Epithelial cell of prostate (primary cell): ENCODE measurements around the gene PIK3AP1.

Experiments used
- DNase-seq: peaks from one replicate; pipeline ENCODE4 v3.0.0-alpha.2; 2011; ENCODE audit warnings: low read depth, low spot score
- H3K27ac ChIP-seq: fragments of 450-650 bp; 2 replicates; pipeline ENCODE4 v1.5.1; 2017; ENCODE audit warnings: mild to moderate bottlenecking

Gene PIK3AP1

DNA sequence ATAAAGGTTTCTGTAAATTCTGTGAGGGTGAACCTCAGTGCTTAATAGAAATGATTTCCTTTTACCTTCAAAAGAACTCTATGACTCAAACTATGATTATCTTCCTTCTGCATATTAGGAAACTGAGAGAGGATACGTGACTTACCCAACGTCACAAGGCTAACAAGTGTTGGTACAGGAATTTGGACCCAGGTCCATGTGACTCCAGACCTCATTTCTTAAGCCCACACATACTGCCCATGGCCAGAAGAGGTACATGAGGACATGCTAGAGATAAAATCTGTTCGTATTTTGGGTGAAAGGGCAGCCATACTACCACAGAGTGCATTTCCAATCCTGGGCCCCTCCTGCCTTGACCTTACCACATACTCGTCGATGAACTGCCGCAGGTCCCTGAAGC is 72.0 kb downstream of the PIK3AP1 start:
- DNase-seq, result no peak
- no peak overlapping the region for H3K27ac ChIP-seq

DNA sequence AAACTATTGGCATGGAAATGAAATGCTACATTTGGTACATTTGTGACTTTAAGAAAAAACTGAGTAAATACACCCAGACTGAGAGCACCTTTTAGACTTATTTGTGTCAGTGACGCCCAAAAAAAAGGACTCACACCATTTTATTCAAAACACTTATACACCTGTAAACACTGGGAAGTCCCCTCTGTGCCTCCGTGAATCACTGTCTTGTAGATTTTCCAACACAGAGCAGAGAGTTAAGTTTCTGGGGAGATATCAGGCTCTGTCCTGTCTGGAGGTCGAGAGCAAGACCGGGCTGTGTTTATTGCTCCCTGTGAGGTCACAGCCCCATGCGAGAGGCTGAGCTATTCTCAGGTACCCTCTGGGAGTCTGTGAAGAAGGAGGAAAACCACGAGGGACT is 72.8 kb downstream of the PIK3AP1 start:
- DNase-seq, result no peak
- H3K27ac ChIP-seq, result no peak overlapping the region

DNA sequence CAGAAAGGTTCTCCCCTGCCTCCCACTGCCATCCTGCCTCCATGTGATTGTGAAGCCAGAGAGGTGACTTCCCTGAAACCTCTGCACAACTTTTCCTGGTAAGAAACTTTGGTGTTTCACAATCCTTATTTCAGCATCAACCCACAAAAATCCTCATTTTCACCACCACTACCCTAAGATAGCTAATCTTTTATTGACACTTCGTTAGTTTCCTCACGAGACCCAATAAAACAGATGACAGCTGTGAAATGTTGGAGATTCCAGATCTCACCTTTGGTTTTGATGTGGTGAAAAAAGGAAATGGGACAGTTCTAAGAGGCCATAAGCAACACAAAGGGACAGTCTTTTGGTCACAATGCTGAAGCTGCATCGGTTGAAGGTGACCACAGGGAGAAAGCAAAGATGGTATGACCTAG is 73.6 kb downstream of the PIK3AP1 start:
- DNase-seq, result no peak
- no peak overlapping the region for H3K27ac ChIP-seq

DNA sequence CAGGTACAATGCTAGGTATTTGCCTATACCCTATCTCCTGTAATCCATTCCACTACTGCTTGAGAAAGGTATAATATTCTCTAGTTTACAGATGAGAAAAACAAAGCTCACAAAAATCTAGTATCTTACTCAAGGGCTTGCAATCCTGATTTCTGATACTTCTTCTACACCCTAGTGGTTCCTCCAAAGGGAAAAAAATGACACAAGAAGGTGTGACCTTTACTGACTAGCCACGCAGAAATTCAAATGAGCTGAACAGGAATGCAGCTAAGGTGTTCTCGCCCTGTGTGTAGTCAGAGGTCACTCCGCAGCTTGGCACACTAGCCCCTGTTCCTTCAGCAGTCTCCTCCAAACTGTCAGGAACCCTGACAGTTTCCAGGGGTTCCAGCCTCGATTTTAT is 74.0 kb downstream of the PIK3AP1 start:
- no peak overlapping the region for H3K27ac ChIP-seq
- no peak for DNase-seq

DNA sequence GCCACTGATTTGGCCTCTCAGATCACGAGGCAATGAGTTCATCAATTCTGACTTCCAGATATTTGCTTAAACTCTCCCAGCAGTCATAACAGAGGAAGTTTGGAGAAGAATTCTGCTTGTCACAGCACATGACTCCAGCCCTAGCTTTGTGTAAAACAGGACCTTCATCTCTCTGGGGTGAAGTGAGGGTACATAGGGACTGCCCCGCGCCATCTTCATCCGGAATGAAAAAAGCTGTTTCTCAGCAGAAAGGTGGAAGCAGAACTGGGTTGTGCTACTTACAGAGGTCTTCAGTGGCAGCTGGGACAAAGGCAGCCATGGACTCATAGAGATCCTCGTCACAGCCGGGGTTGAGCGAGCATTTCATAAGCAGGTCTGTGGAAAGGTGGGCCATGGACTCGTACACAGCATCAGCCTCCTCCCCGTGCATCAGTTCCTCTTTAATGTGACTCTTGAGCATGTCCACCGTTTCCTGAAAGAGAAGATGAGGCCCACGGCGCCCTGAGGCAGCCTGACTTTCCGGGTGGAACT is 75.1 kb downstream of the PIK3AP1 start:
- DNase-seq, result no peak
- H3K27ac ChIP-seq, result no peak overlapping the region

DNA sequence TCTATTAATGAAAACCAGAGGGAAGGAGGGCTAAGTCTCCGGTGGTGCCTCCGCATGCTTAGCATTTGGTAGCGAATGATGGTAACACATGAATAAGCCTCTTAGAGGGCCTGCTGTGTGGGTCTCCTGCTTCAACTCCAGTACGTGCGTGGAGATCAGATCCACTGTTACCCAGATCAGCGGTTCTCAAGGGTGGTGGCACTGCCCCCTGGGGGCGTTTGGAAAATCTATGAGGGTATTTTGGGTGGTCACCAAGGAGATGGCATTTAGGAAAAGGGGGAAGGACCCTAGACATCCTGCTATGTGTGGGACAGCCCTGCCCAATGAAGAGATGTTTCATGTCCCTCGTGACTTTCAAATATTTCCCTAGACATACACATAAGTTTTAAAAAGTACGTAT is 76.4 kb downstream of the PIK3AP1 start:
- no peak for DNase-seq
- H3K27ac ChIP-seq, result no peak overlapping the region

DNA sequence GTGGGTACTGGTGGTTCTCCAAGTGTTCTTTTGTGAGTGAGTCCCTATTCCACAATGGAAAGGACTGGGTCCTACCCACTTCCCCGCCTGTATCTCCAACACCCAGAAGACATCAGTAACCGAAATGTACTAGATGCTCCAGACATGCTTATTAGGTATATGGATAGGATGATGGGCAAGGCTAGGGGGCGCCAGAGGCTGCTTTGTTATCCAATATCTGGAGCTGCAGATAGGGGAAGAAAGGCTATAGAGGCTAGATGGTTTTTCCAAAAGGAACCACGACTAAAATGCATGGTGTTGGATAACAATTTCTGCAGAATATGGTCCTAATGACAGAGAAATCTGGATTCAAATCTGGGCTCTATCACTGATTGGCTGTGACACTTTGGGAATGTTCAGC is 77.3 kb downstream of the PIK3AP1 start:
- no peak overlapping the region for H3K27ac ChIP-seq
- DNase-seq, result no peak

DNA sequence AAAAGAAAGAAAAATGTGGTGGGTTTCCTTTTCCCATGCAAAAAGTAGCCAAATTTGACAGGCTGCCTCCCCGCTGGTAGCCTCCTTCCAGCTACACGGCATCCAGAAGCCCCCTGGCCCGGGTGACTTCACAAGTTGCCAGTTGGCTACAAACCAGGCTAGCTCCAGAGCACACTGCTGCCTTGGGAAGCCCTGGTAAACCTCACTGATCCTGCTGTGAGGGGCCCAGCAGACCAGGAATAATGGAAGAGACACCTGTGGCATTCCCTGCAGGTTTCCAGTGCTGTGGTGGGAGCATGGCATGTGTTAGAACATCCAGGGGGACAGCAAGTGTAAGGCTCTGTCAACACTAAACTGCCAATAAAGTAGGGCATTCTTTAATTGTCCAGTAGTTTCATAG is 77.8 kb downstream of the PIK3AP1 start:
- no peak for DNase-seq
- no peak overlapping the region for H3K27ac ChIP-seq

DNA sequence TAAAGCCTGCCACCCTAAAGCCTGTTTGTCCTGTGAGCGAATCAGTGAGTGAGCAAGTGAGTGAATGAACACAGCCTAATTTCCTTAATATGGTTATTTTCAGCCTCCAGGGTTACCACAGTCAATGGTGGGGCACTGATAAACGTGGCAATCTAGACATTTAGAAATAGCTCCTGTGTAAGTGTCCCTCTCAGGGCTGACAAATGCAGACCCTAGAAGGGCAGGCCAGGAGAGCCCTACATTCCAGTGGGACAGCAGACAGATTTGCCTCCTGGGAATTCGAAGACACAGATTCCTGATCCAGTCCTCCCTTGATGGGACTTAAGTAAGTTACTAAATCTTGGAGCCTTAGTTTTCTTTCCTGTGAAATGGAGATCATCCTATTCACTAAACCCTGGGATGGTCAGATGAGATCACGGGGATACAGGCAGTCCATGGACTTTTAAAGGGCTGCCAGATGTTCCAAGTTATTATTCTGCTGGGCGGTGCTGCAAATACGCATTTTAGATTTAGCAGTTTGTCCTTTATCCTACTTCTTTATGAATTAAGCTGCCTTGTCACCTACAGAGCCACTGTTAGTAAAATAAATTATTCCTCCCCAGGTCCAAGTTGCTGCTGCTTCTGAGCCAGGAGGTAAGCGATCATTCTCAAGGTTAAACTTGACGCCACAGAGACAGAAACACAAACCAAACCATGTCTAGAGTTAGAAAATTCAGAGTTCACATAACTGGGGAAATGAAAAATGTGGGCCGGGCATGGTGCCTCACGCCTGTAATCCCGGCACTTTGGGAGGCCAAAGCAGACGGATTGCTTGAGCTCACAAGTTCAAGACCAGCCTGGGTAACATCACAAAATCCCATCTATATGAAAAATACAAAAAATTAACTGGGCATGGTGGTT is 78.7 kb downstream of the PIK3AP1 start:
- no peak for DNase-seq
- no peak overlapping the region for H3K27ac ChIP-seq

DNA sequence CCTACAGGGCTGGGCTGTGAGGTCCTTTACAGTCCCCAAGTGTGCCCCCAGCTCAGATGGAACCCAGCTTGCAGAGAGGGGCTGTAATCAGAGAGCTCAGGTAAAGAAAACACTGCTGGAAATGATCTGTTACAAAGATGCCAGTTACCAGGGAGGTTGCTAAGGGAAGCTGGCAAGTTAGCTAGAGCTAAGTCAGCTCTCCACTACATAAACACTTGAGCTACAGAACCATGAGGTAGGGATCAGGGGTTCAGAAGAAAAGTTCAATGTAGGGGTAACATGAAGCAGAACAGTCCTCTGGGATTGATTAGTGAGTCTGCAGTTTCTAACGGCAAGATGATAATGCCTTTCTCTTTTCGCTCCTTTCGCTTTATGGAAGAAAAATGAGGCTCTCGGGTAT is 80.4 kb downstream of the PIK3AP1 start:
- no peak for DNase-seq
- H3K27ac ChIP-seq, result no peak overlapping the region

DNA sequence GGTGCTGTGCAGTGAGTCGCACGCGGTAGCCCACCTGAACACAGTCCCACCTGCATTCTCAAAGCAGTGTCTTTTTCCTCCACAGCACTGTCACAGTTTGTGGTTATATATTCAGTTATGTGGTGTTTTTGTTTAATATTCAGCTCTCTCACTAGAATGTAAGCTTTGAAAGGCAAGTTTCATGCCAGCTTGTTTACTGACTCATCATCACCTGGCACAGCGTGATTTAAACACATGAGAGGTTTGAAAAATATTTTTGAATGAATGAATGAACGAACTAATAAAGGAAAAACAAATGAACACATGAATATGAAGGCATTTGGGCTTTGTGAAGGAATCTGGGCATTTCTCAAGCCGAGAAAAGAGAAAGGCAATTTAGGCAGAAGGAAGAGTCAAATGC is 81.6 kb downstream of the PIK3AP1 start:
- peak; percentile 10 for DNase-seq
- no peak overlapping the region for H3K27ac ChIP-seq

DNA sequence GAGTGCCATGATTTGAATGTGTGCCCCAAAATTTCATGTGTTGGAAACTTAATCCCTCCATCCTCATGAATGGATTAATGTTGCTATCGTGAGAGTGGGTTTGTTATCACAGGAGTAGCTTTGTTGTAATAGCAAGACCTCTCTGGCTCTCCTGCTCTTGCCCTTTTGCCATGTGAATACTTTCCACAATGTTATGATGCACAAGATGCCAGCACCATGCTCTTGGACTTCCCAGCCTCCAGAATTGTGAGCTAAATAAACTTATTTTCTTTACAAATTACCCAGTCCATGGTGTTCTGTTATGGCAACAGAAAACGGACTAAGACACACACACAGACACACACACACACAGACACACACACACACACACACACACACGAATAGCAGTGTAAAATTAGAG is 82.2 kb downstream of the PIK3AP1 start:
- H3K27ac ChIP-seq, result no peak overlapping the region
- DNase-seq, result no peak

DNA sequence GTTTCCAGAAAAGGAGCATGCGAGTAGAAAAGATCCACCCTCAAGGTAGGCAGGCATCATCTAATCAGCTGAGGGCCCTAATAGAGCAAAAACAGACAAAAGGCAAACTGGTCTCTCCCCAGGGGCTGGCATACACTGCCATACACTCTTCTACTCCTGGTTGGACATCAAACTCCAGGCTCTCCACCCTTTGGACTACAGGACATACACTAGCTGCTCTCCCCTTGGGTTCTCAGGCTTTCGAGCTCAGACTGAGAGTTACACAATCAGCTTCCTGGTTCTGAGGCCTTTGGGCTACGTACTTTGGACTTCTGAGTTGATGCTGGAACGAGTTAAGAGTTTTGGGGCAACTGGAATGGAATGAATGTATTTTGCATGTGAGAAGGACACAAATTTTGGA is 82.6 kb downstream of the PIK3AP1 start:
- no peak for DNase-seq
- no peak overlapping the region for H3K27ac ChIP-seq

DNA sequence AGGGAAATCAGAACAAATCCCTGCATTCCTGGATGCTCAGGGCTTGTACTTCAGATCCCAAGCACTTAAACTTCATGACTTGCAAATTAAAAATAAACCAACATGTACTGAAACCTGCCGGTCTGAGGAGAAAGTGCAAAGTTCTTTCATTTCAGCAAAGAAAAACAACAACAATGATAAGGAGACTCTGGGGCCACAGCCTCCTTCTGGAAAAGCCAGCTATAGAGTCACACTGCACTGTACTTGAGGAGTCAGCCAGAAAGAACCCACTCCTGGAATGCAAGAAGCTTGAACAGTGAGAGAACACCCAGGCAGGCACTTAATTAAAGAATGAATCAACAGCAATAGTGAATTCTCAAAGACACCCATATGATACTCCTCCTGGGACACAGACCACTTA is 83.8 kb downstream of the PIK3AP1 start:
- DNase-seq, result no peak
- no peak overlapping the region for H3K27ac ChIP-seq

DNA sequence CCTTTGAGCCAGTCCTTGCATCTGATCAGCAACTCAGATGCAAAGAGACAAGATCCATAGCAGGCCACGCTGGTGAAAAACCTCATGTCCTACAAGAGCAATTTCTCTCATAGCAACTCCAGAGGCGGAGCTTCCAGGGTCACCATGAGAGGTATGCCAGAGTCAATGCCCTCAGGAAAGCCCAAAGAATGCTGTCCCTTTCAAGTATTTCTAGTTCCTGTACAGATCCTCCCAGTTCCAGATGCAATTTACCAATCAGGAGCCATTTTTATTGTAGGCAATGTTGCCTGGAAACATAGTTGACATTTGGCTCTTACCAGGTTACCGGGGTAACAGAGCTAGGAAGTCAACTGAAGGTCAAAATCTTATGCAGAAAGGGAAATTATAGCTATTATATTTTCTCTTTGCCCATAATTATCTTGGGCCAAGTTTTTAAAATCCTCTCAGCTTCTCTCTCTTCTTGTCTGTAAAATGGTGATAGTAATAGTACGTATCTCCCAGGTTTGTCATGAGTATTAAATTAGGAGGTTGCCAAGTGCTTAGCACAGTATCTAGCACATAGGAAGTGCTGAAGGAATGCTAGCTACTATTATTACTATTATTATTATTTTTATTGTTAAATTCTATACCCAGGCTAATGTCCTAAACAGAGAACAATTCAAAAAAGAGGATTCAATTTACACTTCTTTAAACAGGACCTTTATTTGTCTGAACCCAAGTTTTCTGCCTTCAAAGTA is 87.2 kb downstream of the PIK3AP1 start:
- DNase-seq, result no peak
- no peak overlapping the region for H3K27ac ChIP-seq

DNA sequence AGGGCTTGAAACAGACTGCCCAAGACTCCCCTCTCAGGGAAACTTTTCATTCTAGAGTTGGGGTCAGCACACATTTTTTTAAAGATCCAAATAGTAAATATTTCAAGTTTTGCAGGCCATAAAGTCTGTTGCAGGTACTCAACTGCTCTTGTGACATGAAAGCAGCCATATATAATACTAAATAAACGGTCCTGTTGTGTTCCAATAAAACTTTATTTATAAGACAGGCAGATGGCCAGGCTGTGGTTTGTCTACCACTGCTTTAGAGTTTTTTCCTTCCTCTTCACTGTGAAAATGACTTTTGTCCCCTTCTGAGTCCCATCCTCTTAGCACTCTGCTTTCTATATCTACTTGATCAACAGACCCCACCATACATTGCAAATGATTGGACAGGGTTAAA is 93.0 kb downstream of the PIK3AP1 start:
- H3K27ac ChIP-seq, result no peak overlapping the region
- DNase-seq, result no peak

DNA sequence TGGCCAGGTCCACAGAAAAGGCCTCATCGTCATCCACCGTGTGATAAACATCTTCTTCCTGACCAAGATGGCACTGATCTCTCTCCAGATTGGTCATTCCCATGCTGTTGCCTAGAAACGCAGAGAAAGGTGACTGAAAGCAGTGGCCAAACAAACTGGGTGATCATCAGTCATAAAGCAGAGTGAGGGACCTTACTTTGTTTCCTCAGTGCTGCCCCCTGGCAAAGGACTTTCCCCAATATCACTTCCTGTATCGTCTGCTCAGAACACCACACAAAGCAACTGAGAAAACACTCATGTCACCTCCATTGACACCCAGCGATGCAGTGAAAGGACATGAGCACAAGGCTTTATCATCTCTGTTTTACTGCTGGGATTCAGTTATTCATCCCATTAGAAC is 93.5 kb downstream of the PIK3AP1 start:
- H3K27ac ChIP-seq, result no peak overlapping the region
- DNase-seq, result no peak

DNA sequence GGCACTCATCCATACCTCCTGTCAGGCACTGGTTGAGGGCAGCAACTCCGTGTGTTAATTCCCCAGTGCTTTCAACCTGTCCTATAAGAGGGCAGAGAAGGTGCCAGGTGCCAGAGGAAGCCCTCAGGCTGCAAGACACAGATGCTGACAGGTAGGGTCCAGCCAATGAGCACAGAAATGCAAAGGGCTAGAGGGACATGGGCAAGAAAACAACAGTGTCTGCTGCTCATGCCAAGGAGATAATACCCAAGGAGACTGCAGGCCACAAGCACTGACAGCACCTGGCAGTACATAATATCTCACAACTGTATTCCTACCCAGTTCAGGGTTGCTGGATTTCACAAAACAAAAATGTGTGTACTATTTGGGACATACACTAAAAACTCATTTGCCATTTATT is 95.1 kb downstream of the PIK3AP1 start:
- DNase-seq, result no peak
- H3K27ac ChIP-seq, result no peak overlapping the region

DNA sequence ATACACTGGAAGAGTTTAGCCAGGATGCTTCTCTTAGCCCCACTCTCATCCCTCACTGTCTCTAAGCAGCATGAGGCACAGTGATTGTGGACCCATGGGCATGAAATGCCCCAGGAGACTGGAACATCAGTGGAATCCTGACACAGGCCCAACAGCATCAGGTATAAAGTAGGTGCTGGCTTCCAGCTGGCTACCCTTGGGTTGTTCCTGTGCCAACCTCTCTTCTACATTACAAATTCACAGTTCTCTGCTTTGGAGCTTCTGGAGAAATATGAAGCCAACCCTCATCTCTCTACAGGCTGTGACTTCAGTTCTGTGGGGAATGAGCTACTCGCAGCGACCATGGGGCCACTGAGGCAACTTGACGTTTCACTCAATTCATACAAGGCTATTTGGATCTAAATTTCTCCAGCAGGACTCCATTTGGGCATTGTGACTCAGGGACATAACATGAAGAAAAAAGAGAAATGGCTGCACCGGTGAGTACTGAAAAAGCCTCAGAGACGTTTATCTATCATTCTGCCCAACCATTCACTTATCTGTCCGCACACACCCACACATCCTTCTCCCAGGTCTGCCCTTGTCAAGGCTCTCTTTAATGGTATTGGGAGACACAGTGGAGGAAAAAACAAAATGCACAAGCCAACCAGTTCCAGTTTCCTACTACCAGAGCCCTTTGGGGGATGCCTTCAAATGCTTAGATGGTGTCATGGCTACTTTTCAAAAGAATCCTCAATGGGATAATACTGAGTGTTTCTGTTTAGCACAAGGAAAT is 98.1 kb downstream of the PIK3AP1 start:
- no peak overlapping the region for H3K27ac ChIP-seq
- DNase-seq, result no peak
